ENCODE measurements around the gene LAMC3.

DNA sequence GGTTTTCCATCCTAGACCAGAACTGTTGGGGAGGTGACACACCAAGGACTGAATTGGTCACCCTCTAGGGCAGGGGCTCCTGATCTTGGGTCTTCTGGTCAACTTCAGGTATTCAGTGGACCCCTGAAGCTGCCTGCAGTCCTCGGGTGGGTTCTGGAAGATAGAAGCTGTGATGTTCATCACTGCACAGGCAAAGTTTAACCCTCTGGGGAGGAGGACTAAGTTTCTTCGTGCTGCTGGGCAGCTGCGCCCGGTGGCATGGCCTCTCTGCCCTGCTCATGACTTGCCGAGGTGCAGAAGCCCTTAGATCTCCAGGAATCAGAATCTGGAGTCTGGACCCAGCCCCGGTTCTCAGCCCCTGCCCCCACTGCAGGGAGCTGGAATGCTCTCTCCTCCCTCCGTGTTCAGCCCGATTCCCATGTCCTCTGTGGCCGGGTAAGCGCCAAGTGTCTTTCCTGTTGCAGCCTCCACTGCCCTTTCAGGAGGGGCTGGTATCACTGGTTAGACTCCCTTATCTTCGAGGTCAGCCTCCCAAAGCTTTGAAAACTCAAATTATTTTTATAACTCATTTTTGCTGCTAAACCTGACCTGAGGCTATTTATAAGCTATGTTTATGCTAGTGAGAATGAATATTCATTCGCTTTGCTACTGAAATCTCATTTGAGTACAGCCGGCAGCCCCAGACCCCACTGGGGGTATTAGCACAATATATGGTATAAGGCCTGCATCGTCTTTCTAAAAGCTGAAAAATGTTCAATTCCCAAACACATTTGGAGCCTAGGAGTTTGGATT is 1.7 kb downstream of the LAMC3 start:
- TF ChIP-seq, protein P1, sequence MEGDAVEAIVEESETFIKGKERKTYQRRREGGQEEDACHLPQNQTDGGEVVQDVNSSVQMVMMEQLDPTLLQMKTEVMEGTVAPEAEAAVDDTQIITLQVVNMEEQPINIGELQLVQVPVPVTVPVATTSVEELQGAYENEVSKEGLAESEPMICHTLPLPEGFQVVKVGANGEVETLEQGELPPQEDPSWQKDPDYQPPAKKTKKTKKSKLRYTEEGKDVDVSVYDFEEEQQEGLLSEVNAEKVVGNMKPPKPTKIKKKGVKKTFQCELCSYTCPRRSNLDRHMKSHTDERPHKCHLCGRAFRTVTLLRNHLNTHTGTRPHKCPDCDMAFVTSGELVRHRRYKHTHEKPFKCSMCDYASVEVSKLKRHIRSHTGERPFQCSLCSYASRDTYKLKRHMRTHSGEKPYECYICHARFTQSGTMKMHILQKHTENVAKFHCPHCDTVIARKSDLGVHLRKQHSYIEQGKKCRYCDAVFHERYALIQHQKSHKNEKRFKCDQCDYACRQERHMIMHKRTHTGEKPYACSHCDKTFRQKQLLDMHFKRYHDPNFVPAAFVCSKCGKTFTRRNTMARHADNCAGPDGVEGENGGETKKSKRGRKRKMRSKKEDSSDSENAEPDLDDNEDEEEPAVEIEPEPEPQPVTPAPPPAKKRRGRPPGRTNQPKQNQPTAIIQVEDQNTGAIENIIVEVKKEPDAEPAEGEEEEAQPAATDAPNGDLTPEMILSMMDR (IDR thresholded peaks at IDR 0.05), result no peak
- TF ChIP-seq EP300 (IDR thresholded peaks at IDR 0.05; ENCODE audit: low read depth), result no peak
- TF ChIP-seq POLR2AphosphoS5 (IDR thresholded peaks at IDR 0.05), result no peak
- TF ChIP-seq POLR2A (IDR thresholded peaks at IDR 0.05), result no peak
